AG08396 (cell line): ENCODE data around the gene KCNK15.

Source experiments
- DNase-seq: peaks from one replicate; pipeline ENCODE4 v3.0.0; 2012; ENCODE audit warnings: low spot score, mixed read lengths

Gene KCNK15

DNA sequence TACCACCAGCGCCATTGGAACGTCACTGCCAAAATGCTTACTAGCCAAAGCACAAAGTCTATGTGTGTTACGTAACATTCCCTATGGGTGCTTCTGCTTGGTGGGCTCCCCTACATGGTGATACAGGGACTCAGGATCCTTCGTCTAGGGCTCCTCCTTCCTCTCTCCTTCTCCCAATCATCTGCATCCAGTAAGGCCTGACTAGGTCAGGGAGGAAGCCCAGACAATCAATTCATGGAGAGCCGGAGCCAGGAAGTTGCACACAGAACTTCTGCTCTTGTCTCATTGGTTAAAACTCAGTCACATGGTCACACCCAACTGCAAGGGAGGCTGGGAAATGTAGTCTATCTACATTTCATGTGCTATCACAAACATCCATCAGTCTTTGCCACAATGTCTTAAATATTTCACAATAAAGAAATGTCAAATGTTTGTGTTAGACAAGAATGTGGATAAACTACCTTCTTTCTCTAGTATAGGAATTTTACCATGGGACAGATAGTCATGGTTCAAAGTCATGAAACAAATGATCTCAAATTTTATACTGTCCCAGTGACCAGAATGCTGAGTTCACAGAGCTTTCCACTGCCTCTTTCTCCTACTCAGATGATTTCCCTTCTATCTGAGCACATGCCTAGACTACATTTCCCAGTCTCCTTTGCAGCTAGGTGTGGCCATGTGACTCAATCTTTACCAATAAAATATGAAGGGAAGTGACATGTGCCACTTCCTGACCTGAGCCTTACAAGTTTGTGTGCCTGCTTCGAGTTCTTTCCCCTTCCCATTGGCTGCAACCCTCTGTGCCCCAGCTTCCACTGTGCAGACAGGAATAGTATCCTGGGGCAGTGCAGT, 9.3 kb upstream of the KCNK15 start:
- DNase-seq, result peak; percentile 68

DNA sequence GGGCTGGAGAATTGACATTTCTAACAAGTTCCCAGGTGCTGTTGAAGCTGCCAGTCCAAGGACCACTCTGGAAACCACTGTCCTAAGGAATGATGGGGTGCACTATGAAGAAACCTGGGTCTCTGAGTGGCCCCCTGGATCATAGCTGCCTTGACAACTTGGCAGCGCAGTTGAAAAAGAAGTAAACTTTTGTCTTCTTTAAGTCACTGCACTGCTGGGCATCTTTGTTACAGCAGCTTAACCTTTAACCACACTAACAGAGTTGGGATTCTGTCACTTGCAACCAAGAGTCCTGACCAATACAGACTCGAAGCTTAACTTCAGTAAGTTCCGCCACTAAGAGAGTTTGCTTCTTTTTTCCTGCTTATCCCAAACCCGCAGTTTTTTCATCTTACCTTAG, 8.5 kb upstream of the KCNK15 start:
- no peak for DNase-seq

DNA sequence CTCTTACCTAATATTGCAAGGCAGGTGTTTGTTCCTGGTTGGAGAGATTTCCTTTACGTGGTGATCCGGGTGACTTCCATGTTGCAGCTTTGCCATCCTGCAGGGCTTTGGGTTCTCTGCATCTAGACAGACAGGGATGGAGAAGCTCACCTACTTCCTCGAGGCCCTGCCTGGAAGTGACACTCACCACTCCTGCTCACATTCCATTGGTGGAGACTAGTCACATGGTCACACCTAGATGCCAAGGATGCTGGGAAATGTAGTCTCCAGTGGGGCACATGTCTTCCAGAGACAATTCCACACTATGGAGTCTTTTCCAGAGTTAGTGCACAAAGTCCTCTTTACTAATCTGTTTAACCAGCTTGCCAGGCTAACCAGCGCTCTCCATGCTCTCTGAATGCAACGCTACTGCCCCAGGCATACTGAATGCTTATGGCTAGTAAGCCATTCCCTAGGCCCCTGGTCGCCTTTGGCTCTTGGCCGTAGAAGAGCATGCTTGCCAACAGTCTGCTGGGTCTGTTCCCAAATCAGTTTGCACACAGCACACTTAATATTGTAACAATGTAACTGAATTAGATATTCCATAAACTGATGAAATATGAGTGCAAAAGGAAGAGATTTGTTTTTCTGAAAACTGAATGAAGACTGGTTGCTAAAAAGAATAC, 6.7 kb upstream of the KCNK15 start:
- DNase-seq, result peak; percentile 80

DNA sequence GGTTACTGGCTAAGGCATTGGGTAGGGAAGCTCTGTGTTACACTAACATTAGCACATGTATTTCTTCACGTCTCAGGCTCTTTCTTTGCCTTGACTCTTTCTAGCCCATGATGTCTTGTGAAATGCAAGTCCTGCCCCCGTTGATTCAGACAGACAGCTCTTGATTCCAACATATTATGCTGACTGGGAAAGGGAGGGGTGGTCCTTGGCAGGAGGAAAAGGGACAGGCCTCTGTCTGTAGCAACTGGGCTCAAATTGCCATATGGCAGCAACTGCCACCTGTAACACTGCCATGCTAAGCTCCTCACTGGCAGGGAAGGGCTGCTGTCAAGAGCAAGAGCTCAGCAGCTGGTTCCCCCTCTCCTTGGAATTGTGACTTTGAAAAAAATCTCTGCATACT, 5.7 kb upstream of the KCNK15 start:
- no peak for DNase-seq

DNA sequence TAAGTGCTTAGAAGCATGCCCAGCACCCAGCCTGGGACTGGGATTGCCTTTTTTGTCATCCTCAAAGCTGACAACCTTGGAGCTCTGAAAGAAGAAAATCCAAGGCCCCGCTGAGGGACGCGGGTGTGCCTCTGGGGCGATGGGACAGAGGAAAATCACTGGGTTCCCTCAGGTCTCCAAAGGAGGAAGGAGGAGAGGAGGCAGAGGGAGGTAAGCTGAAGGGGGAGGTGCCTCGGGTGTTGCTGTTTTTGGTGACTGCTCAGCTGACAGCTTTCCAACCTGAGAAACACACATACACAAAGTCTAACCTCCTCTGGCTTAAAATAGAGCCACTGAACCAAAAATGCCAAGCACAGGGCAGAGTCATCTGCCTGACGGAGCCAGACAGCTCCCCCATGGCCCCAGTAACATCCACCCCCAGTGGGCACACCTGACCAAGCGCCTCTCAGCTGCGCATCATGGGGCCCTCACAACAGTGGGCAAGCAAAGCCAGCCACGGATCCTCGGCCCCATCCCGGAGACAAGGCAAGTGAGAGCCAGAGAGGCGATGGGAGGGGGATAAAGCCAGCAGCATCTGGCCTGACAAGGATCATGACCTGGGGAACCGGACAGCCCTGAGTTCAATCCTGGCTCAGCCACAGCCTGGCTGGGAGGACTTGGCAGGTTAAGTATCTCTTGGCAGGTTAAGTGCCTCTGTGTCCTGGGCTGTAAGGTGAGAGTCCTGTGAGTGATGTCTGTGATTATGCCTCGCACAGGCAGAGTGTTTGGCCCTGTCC, 3.2 kb upstream of the KCNK15 start:
- DNase-seq, result no peak

DNA sequence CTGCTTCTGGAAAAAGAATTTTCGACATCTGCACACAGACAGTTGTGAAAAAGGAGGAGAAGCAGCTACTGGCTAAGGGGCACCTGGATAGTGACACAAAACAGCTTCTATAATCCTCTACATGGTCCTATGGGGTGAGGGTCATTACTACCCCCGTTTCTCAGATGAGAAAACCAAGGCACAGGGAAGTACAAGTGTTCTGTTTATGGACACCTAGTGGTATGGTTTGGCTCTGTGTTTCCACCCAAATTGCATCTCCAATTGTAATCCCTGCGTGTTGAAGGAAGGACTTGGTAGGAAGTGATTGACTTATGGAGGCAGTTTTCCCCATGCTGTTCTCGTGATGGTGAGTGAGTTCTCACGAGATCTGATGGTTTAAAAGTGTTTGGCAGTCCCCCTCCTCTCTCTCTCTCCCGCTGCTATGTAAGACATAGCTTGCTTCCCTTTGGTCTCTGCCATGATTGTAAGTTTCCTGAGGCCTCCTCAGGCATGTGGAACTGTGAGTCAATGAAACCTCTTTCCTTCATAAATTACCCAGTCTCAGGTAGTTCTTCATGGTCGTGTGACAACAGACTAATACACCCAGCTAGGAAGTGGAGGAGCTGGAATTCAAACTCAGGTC, 2.5 kb upstream of the KCNK15 start:
- no peak for DNase-seq

DNA sequence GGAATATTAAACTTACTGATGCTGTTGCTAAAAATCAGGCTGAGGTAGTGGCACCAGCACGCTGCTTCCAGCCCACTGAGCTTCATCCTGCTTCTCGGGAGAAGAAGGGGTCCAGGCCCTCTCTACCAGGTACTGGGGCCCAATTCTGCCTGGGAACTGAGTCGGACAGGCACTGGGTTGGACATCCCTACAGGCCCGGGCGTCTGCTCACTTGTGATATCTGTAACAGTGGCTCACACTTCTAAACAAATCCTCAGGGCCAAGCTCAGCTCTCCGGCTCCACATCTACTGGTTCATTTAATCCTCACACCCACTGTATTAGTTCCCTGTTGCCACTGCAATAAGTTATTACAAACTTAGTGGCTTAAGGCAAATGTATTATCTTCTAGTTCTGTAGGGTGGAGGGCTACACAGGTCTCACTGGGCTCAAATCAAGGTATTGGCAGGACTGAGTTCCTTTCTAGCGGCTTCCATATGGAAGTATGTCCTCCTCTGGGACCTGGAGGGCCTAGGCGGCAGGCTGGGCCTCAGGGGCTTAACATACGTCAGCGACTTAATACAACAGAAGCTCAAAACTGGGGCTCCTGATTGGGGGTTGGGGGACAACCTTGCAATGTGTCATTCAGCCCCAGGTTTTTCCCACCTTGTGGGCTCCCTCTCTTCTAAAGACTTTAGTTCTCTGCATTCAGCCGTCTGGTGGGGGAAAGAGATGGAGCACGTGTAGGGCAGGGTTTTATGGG, 1.6 kb upstream of the KCNK15 start:
- DNase-seq, result no peak

DNA sequence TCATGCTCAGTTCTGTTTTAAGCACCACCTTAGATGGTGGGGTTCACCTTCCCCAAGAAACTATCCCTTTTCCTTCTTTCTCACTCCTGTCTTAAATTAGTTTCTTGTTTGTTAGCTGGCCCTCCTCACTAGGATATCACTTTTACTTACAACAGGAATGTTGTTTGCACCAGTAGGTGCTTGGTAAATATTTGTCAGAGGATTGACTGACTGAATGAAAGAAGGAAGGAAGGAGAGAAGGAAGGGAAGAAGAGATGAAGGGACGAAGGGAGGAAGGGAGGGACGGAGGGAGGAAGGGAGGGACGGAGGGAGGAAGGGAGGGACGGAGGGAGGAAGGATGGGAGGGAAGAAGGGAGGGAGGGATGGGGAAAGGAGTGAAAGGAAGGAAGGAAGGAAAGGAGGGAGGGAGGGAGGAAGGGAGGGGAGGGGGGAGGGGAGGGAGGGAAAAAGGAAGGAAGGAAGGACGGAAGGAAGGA, 505 bp upstream of the KCNK15 start:
- no peak for DNase-seq

DNA sequence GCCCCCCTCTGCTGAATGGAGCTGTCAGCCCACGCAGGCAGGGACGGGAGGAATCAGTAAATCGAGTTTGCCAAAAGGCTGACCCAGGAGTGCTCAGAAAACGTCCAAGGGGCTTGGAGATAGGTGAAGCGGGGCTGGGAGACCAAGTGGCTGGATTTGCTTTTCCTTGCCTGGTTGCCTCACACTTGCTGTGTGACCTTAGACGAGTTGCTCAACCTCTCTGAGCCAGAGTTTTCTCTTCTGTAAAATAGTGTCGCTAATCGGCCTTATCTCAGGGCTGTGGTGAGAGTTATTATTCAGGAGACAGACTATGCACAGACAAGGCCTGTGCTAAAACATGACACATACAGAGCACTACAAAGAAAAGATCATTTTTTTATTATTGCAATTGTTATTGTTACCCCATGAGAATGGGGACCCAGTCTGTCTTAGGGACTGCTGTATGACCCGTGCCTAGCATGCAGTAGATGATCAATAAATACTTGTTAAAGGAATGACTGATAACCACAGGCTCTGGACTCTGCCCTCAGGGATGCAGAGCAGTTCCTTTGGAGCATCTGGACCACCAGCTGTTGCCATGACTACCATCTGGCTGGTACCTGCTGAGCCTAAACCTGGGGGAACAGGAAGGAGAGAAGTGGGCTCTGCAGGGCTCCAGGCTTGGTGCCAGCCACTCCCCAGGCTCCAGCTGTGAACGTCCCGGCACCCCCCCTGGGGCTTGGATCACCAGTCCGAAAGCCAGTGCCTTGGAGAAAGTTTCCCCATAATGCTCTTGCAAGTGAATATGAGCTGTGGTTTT, 901 bp downstream of the KCNK15 start:
- no peak for DNase-seq

DNA sequence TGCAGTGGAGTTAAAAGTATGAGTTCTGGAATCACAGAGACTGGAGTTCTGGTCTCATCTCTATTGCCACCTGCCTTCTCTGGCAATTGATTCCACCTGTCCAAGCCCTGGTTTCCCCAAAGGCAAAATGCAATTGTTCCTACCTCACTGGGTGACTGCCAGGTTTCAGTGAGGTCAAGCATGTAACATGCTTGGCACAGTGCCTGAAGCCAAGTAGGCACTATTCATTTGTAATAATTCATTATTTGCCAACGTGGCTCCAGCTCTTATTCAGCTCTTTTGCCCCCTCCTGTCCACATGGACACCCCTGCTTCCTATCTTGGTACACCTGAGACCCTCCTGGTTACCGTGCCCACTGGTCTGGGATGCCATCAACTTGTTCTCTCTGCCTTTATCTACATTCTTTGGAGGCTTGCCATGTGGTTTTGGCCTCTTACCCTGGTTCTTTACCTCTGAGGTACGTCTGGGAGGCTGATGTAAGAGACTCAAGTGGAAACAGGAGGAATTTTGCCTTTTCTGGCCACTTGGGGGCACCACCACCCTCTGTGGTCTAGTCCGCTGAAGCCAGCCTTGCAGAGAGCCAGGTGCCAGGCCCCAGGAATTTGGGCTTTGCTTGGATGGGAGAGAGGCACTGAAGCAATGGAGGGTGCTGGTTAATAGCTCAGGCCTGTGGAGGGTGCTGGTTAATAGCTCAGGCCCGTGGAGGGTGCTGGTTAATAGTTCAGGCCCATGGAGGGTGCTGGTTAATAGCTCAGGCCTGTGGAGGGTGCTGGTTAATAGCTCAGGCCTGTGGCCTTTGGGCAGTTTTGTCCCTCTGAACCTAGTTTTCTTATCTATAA, 1.7 kb downstream of the KCNK15 start:
- DNase-seq, result peak; percentile 86

DNA sequence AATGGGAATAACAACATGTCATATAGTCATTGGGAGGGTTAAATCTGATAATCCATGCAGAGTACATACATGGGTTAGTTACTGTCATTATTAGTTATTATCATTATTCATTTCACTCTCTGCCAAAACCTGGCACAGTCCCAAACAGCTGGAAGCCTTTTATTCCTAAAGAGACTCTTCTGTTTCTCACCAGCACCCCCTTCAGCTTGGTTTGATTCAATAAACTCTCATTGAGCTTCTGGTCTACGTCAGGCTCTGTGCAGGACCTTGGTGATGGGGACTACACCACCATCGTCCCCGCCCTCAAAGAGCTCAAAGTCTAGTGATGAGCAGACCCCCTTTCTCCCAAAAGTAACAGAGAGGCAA, 2.3 kb downstream of the KCNK15 start:
- DNase-seq, result no peak

DNA sequence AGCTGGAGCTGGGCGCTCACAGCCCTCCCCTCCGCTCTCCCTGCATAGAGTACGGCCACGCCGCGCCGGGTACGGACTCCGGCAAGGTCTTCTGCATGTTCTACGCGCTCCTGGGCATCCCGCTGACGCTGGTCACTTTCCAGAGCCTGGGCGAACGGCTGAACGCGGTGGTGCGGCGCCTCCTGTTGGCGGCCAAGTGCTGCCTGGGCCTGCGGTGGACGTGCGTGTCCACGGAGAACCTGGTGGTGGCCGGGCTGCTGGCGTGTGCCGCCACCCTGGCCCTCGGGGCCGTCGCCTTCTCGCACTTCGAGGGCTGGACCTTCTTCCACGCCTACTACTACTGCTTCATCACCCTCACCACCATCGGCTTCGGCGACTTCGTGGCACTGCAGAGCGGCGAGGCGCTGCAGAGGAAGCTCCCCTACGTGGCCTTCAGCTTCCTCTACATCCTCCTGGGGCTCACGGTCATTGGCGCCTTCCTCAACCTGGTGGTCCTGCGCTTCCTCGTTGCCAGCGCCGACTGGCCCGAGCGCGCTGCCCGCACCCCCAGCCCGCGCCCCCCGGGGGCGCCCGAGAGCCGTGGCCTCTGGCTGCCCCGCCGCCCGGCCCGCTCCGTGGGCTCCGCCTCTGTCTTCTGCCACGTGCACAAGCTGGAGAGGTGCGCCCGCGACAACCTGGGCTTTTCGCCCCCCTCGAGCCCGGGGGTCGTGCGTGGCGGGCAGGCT, 4.6 kb downstream of the KCNK15 start:
- DNase-seq, result peak; percentile 53

DNA sequence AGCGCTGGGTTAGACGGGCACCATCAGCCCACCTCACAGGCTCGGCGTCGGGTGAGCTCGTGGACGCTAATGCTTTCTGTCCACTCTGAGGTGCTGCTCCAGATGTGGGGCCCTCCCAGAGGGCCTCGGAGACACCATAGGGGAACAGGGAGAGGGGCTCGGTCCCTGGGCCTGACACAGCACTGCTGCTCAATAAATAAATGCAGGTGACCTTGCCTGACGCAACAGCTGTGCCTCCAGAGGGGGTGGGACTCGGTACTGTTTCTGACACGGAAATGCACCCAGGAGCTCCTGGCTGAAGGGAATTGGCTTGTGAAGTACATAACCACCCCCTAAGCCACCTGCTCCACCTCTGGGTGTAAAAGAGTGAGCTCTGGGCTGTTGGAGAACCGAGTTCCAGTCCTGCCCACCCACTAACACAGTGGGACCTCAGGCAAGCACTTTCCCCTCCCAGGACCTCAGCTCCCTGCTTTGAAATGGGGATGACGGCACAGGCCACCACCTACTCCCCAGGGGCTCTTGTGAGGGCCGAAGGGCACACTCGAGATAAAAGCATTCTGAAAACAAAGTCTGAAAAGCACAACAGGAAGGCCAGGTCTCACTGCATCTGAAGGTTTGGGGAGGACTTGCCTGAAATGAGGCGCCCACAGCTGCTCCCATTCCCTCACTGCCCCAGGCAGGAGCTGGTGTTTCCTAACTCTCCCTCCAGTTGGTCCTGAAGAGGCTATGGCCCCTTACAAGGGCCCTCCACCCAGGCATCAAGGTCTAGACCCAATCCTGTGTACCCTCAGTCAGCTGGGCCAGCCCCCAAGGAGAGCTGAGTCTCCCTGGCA, 6.7 kb downstream of the KCNK15 start:
- DNase-seq, result no peak

DNA sequence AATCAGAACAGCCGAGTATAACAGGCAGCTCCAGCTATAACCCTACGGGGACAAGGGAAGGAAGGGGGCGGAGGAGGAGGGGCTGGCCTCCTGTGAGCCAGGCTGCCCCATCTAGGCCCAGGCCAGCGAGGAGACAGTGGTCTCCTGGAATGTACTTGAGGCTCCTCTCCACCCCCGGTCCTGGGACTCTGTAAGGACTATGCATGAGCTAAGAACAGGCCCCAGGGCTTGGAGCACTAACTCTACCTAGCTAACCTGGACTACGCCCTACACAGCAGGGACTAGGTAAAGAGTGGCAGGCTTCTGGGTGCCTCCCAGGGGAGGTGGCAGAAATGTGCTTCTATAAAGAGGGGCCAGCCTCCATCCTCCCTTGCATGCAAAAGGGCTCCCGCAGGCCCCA, 8.9 kb downstream of the KCNK15 start:
- no peak for DNase-seq

DNA sequence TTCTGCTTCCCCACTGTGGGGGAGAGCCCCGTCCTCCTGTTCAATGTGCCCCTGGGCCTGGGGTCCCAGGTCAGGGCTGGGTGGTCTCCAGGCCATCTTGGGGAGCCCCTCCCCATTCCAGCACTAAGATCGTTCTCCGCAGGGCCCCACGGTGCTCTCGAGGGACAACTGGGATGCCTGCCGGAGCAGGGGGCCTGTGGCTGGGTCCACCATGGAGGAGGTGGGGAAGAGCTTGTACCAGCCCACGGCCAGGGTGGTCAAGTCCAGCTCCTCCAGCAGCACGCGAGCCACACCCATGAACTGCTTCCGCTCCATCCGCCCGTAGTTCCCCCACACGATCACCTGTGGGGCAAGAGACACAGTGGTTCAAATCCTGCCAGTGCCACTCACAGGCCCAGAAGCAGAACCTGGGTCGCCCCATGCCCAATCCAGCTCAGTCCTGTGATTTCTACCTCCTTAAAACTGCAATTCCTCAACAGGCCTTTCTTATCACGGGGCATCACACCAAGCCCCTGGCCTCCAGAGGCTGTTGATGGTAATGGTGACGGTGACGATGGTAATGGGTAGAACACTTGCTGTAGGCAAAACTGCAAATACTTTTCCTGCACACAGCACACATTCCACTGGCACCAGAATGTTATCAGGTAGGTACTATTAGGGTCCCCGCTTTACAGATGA, 10.5 kb downstream of the KCNK15 start:
- DNase-seq, result no peak

DNA sequence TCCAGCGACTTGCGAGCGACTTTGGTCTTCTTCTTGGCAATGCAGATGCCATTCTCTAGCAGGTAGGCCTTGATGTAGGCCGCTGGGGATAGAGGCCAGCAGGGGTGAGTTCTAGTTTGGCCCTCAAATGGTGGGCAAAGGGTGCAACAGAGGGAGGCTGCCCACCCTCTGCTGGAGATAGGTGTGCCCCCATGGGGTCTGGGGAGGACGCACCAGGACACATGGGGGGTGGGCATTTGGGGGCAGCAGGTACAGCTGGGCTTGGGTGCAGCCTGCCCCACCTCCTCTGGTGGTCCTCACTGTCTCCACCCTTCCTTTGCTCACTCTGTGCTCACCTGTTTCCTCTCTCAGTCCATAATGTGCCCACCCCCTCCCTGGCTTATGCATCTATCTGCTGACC, 11.3 kb downstream of the KCNK15 start:
- DNase-seq, result no peak

DNA sequence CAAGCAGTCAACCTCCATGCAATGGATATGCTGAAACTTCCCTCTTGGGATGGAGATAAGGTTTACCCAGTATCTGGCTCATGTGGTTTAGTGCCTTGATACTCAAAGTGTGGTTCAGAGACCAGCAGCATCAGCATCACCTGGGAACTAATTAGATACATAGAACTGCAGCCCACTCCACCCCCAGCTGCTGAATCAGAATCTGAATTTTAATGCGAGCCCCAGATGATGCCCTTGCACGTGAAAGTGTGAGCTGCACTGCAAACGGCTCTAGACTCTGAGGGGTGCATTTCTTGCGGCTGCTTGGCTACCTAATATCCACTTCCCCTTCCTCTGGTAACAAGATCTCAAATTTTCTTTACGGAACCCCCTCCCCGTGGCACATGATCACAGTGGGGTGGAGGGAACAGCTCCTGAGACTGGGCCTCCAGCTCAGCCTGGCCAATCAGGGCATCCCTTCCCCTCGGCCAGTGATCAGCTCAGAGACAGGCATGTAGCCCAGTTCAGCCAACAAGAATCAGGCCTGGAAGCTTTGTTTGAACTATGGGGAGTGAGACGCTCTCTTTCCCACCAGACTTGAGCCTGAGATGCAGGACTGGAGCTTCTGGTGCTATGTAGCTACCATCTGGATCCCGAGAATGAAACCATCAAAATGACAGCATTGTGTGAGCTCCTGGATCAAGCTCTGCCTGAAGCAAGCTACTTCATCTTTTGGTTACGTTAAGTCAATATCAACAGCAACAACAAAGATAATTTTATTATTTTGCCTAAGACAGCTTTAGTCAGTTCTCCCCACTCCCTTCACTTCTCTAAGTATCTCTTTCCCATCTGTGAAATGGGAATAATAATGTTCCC, 12.8 kb downstream of the KCNK15 start:
- DNase-seq, result no peak
